ENCODE results near the gene CLEC12A.

GRCh38 chr12:9933958-9934357 lies 37.3 kb upstream of the CLEC12A start:
- TF ChIP-seq CTCF (IDR thresholded peaks at IDR 0.05), result no peak
- no peak for TF ChIP-seq POLR2A (IDR thresholded peaks at IDR 0.05)
